Fibroblast of the aortic adventitia (primary cell): ENCODE data around the gene SNRPA. TPM values are rescaled to one million over a fixed set of nuclear protein-coding genes. Genes with fewer than 3 reads are reported as not detected.

ENCODE experiments used
- DNase-seq: peaks from one replicate; pipeline ENCODE4 v3.0.0-alpha.2; 2010; ENCODE audit warnings: low read depth
- H3K4me3 ChIP-seq: 2 replicates; pipeline ENCODE4 v1.5.1; 2011; ENCODE audit warnings: low read depth, mild to moderate bottlenecking, control low read depth, low read length, moderate library complexity
- total RNA-seq: library from RNA; depleted of rRNA; stranded (reverse); fragments of >200 nt; gene quantifications from 2 replicates; pipeline ENCODE4 v1.2.3, GENCODE V29; 2012; ENCODE audit warnings: low replicate concordance
- TF ChIP-seq, protein P1 (sequence below): IDR thresholded peaks from 2 replicates; pipeline ENCODE4 v1.5.1; 2011; ENCODE audit warnings: mild to moderate bottlenecking, low read length, control low read depth, inconsistent platforms; ENCODE audit not compliant: insufficient read depth

SNRPA gene
- total RNA-seq, 1 donor = 29.8 TPM

DNA sequence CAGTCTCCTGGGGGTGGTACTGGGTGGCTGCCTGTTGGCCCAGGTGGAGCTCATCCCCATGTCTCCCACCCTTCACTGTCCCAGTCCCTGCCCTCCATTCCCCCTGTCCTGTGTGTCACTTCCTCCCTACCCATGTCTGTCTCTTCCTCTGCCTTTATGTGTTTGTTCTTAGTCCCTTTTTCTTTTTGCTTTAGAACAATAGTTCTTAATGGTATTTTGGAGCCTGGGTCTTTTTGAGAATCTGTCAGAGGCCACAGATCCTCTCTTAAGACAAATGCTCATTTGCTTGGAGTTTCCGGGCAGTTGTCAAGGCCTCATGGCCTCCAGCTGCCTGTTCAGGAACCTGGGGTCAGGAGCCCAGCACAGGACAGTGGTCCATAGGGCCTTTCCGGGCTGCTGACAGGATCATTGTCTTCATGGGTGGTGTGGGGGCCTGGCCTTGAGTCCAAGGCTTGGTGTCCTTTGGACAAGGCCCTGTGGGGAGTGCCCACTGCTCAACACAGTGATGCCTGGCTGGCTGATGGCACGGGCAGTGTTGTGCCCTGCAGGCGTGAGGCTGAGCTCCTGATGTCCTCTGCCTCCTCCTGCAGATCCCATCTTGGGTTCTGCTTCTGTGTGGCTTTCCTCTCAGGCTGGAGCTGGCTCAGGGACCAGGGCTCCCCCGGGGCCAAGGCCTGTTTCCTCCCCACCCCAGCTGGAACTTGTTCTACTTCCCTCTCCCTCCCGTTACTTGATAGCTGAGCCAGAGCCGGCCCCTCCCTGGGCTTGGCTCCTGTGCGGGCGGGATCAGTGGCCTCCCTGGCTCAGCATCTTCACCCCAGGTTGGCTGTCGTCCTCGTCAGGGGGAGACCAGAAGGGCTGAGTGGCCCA lies 51.5 kb downstream of the SNRPA start:
- peak; percentile 46 for DNase-seq

DNA sequence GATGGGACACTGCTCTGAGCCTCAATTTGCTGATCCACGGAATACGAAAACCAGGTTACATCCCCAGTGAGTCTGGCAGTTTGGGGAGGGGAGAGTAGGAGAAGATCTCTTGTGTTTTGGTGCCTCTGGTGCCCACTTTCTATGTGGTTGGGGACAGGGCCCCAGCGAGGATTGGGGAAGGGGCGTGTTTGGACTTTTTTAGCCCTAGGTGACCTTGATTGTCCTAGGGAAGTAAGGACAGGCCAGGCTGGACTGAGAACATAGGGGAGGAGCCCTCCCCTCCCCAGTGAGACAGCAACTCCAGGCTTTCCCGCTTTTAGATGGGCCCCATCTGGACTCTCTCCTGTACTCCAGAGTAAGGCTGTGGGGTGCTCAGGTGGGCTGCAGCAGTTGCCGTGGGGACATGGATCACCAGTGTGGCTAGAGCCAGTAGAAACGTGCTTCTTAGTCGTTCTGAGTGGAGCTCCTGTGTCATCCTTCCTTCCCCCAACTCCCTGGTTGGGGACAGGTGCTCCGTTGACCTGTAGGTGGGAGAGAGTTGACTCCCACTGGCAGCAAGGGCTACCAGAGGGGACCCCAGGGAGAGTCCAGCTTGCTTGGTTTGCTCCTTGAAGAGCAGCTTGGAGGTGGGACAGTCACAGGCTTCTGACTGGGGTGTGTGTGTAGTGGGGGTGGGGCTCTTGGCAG lies 52.3 kb downstream of the SNRPA start:
- peak overlapping the region; percentile 86 for H3K4me3 ChIP-seq
- DNase-seq = no peak

More for the DNA sequence above, 51.5 kb downstream of the SNRPA start:
- TF ChIP-seq, protein P1, sequence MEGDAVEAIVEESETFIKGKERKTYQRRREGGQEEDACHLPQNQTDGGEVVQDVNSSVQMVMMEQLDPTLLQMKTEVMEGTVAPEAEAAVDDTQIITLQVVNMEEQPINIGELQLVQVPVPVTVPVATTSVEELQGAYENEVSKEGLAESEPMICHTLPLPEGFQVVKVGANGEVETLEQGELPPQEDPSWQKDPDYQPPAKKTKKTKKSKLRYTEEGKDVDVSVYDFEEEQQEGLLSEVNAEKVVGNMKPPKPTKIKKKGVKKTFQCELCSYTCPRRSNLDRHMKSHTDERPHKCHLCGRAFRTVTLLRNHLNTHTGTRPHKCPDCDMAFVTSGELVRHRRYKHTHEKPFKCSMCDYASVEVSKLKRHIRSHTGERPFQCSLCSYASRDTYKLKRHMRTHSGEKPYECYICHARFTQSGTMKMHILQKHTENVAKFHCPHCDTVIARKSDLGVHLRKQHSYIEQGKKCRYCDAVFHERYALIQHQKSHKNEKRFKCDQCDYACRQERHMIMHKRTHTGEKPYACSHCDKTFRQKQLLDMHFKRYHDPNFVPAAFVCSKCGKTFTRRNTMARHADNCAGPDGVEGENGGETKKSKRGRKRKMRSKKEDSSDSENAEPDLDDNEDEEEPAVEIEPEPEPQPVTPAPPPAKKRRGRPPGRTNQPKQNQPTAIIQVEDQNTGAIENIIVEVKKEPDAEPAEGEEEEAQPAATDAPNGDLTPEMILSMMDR = no peak
- peak overlapping the region; percentile 86 for H3K4me3 ChIP-seq

DNA sequence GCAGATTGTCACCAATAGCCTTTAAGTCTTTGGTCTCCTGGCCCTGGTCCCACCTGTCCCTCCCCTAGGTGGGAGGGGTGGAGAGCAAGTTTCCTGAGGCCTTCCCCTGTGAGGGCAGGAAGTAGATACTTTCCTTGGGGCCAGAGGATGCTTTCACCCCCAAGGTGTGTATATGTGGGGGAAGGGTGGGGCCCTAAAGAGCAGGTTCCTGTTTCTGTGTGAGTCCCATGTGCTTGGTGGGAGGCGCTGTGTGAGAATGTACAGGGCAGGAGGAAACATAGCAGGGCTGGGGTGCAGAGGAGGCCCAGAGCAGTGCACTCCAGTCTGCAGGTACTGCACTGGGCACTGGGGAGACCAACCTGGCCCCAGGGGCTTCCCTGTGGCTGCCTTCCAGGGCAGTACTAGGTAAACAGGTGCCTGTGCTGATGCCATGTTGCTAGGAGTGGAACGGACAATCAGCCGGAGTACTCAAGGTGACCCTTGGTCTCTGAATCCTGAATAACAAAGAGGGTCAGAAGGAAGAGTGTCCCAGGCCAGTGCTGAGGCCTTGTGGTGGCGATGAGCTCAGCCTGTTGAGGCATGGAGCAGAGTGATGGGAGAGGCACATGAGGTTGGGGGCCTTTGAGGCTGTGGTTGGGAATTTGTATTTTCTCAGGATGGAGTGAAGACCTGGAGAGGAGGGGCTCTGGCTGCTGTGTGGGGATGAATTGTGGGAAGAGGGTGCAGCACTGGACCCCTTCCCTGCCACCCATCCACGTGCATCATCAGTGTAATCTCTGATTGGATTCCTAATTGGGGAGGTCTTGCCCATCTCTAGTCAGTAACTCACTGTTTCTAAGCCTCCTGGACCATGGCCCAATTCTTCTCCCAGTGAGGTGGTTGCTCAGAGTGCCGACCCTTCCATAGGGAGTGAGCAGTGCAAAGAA lies 53.1 kb downstream of the SNRPA start:
- no peak for DNase-seq
- H3K4me3 ChIP-seq = no peak overlapping the region
- TF ChIP-seq, protein P1 = no peak

More for the DNA sequence above, 52.3 kb downstream of the SNRPA start:
- TF ChIP-seq, protein P1 = no peak

DNA sequence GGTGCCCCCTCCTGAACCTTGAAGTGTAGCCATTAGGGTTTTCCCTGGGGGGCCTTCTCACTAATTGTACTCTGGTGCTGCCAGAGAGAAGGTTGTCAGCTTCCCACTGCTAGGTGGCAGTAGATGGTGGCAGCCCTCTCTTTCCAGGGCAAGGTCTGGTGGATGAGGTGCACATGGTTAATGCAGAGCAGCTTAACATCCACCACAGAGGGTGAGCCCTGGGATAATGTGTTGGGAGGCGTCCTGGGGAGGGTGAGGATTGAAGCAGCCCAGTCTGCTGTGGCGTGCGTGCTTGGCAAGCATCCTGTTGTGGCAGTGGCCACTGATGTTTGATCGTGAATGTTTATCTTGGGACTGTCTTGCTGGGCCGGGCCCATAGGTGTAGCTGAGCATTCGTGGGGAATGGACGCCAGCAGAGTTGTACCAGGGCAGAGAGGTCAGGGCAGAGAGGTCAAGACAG lies 53.8 kb downstream of the SNRPA start:
- TF ChIP-seq, protein P1 = no peak
- H3K4me3 ChIP-seq = no peak overlapping the region
- no peak for DNase-seq

DNA sequence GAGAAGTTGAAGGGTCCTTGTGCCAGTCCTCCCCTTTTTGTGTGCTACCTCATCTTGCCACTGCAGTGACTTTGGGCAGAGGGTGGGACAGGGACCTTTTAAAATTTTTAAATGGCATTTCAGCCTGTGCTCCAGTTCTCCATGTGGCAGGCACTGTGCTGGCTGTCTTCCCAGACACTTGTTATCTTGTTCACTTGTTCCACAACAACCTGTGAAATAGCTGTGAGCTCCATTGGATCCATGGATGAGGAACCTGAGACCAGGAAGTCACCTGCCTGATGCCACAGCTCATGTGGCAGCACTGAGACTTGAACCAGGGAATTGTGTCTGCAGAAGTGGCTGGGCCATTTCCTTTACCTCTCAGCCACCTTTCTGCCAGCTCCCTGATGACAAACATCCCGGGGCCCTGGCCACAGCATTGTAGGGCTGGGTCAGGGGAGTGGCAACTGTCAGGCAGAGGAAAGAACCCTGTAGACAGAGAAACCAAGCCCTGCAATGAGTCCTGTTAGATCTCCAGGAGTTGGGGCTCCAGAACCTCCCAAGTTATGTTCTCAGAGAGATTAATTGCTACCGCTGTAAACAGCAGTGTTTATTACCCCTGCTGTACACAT lies 54.4 kb downstream of the SNRPA start:
- no peak overlapping the region for H3K4me3 ChIP-seq

More for the DNA sequence above, 54.4 kb downstream of the SNRPA start:
- DNase-seq = no peak
- TF ChIP-seq, protein P1 = no peak
